Peyer's patch (tissue), 4 donors: Measurements from ENCODE around the gene DCHS2. TPM values are rescaled to one million over a fixed set of nuclear protein-coding genes. Genes with fewer than 3 reads are reported as not detected.

Source experiments
- DNase-seq, 3 donors: peaks; one replicate each; pipeline ENCODE4 v3.0.0-alpha.2; 2017 to 2019
- H3K27ac ChIP-seq, 4 donors: fragments of 200-600 bp; sonication (generic); one replicate each; pipeline ENCODE4 v1.5.1; 2016 to 2019
- H3K27me3 ChIP-seq, 2 donors: fragments of 200-600 bp; sonication (generic); one replicate each; pipeline ENCODE4 v1.5.1; 2019
- H3K36me3 ChIP-seq, 3 donors: fragments of 200-600 bp; sonication (generic); one replicate each; pipeline ENCODE4 v1.5.1; 2016 to 2019
- H3K4me1 ChIP-seq, 4 donors: fragments of 200-600 bp; sonication (generic); one replicate each; pipeline ENCODE4 v1.5.1; 2016 to 2019
- H3K4me3 ChIP-seq, 4 donors: fragments of 200-600 bp; sonication (generic); 1 replicate in 3 of 4; 2 replicates in 1 of 4; pipeline ENCODE4 v1.5.1; 2016 to 2019; ENCODE audit warnings: mild to moderate bottlenecking in 1 of 4
- H3K9me3 ChIP-seq, 4 donors: fragments of 200-600 bp; sonication (generic); one replicate each; pipeline ENCODE4 v1.5.1; 2016 to 2019; ENCODE audit warnings: mild to moderate bottlenecking in 1 of 4
- POLR2A ChIP-seq, 2 donors: fragments of 450-650 bp; IDR thresholded peaks; one replicate each; pipeline ENCODE4 v1.5.1; 2017; ENCODE audit warnings: antibody characterized with exemption in 2 of 2, mild to moderate bottlenecking in 2 of 2, moderate library complexity in 2 of 2
- total RNA-seq, 4 donors: library from RNA; depleted of rRNA; stranded (reverse); fragments of >200 nt; gene quantifications; one replicate each; pipeline ENCODE4 v1.1.0, GENCODE V29; 2016
- TF ChIP-seq, protein P1 (sequence below), 6 experiments: fragments of 450-650 bp in 4 of 6; fragments of 200-600 bp in 2 of 6; sonication (generic) in 1 of 6; IDR thresholded peaks; one replicate each; pipeline ENCODE4 v1.5.1; 2017 to 2019; ENCODE audit warnings: antibody characterized with exemption in 6 of 6, mild to moderate bottlenecking in 3 of 6, moderate library complexity in 1 of 6

Gene DCHS2
- total RNA-seq, 4 donors from 2014 or later, result 0.28 to 0.88 (median 0.67) TPM; not detected in 1

DNA sequence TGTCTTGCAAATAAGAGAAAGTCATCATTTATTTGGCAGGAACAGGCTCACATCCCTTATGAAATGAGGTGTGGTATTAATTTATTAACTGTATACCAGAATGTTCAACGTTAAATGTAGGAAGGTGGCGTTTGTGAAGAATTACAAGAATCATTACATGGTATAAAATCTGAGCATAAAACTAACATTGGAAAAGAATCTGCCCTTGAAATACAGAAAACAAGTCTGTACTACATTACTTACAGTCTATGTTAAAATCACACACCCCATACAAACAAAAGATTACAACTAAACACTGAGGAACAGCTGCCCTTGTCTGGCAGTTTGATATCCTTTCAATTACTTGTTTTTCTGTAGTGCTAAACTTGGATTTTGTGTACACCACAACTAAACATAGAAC, 131.1 kb downstream of the DCHS2 start:
- DNase-seq, result no peak
- H3K4me1 ChIP-seq, result no peaks in the 10 kb centered on the region
- TF ChIP-seq POLR2A (IDR thresholded peaks at IDR 0.05), result no peak
- TF ChIP-seq, protein P1, sequence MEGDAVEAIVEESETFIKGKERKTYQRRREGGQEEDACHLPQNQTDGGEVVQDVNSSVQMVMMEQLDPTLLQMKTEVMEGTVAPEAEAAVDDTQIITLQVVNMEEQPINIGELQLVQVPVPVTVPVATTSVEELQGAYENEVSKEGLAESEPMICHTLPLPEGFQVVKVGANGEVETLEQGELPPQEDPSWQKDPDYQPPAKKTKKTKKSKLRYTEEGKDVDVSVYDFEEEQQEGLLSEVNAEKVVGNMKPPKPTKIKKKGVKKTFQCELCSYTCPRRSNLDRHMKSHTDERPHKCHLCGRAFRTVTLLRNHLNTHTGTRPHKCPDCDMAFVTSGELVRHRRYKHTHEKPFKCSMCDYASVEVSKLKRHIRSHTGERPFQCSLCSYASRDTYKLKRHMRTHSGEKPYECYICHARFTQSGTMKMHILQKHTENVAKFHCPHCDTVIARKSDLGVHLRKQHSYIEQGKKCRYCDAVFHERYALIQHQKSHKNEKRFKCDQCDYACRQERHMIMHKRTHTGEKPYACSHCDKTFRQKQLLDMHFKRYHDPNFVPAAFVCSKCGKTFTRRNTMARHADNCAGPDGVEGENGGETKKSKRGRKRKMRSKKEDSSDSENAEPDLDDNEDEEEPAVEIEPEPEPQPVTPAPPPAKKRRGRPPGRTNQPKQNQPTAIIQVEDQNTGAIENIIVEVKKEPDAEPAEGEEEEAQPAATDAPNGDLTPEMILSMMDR (IDR thresholded peaks at IDR 0.05), result no peak

DNA sequence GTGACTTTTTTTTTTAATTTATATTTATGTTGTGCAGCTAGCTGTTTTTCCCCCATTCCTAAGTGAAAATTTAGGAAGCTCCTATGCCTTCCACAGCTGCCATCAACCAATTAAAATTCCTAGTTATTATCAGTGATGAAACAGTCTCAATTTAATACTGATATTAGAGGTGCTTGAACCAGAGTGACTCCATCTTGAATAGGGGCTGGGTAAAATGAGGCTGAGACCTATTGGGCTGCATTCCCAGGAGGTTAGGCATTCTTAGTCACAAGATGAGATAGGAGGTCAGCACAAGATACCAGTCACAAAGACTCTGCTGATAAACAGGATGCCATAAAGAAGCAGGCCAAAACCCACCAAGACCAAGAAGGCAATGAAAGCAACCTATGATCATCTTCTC, 136.7 kb downstream of the DCHS2 start:
- Histone ChIP-seq H3K4me1 (no peaks in the 10 kb centered on the region), H3K27ac (no peak overlapping the region), H3K27me3 (no peaks in the 10 kb centered on the region), H3K36me3 (no peaks in the 10 kb centered on the region), H3K4me3 (no peak overlapping the region), H3K9me3 (no peaks in the 10 kb centered on the region)
- DNase-seq, result no peak
- no peak for TF ChIP-seq POLR2A (IDR thresholded peaks at IDR 0.05)
- TF ChIP-seq, protein P1 (IDR thresholded peaks at IDR 0.05), result no peak

More for the DNA sequence above, 131.1 kb downstream of the DCHS2 start:
- Histone ChIP-seq H3K27me3 (no peaks in the 10 kb centered on the region), H3K4me3 (no peak overlapping the region), H3K36me3 (no peaks in the 10 kb centered on the region), H3K27ac (no peak overlapping the region), H3K9me3 (no peaks in the 10 kb centered on the region)

DNA sequence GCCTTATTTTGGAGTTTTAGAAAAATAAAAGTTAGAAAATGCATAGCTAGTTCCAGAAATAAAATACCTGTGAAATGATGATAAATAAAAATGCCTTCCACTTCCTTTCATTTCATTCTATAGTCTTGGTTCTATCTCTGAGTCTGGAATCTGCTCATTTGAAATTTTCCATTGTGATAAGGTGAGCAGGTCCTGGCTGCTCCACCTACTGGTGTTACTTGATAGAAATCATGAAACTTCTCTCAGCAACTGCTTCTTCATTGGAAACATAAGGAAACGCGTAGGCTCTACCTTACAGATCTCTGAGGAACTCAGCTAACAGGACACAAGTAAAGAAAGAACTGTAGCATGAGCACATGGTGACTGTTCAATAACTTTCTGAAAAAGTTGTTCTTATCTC, 141.8 kb downstream of the DCHS2 start:
- DNase-seq, result no peak
- Histone ChIP-seq H3K4me1 (no peaks in the 10 kb centered on the region), H3K36me3 (no peaks in the 10 kb centered on the region), H3K9me3 (no peaks in the 10 kb centered on the region), H3K4me3 (no peak overlapping the region), H3K27ac (no peak overlapping the region), H3K27me3 (no peaks in the 10 kb centered on the region)
- TF ChIP-seq POLR2A (IDR thresholded peaks at IDR 0.05), result no peak
- TF ChIP-seq, protein P1 (IDR thresholded peaks at IDR 0.05), result peak in 2 of 6 experiments; percentile 7 to 20

DNA sequence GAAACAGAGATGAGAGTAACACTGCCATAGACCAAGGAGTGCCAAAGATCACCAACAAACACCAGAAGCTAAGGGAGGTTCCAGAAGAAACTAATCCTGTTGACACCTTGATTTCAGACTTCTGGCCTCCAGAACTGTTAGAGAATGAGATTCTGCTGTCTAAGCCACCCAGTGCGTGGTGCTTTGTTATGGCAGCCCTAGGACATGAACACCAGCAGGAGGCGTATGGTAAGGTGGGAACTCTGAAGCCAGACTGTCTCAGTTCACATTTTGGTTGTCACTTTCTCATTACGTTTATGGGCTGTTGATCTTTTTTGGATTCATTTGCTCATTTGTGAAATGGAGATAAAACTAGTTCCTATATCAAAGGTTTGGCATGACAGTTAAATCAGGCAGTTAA, 142.9 kb downstream of the DCHS2 start:
- no peaks in the 10 kb centered on the region for H3K36me3 ChIP-seq
- DNase-seq, result no peak
- TF ChIP-seq, protein P1 (IDR thresholded peaks at IDR 0.05), result no peak
- no peak for TF ChIP-seq POLR2A (IDR thresholded peaks at IDR 0.05)
- no peak overlapping the region for H3K4me3 ChIP-seq
- no peak overlapping the region for H3K27ac ChIP-seq
- no peaks in the 10 kb centered on the region for H3K27me3 ChIP-seq
- no peaks in the 10 kb centered on the region for H3K4me1 ChIP-seq
- H3K9me3 ChIP-seq, result no peaks in the 10 kb centered on the region

DNA sequence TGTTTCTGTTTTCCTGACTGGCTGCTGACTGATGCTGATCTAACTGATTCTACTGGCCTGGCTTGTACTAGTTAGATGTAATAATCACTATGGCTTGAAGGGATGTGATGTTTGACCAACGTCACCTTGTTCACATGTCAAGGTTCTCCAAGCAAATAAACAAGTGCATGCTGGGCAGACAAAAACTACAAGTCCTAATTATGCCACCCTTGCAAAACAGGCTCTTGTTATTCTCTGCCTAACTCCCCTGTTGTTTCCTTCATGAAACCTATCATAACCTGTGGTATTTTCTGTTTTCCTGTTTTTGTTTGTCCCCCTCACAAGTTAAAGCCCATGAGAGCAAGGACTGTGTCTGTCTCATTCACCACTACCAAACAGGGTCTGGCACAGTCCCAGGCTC, 146.2 kb downstream of the DCHS2 start:
- Histone ChIP-seq H3K27me3 (no peaks in the 10 kb centered on the region), H3K4me1 (no peaks in the 10 kb centered on the region)

More for the DNA sequence above, 146.2 kb downstream of the DCHS2 start:
- Histone ChIP-seq H3K27ac (no peak overlapping the region), H3K36me3 (no peaks in the 10 kb centered on the region), H3K9me3 (no peaks in the 10 kb centered on the region), H3K4me3 (no peak overlapping the region)
- TF ChIP-seq POLR2A (IDR thresholded peaks at IDR 0.05), result no peak
- TF ChIP-seq, protein P1 (IDR thresholded peaks at IDR 0.05), result no peak
- DNase-seq, result no peak
